HG03354 (cell line): Measurements from ENCODE around the gene IL18R1.

Experiments used
- ATAC-seq: cut with Tn5 transposase; IDR thresholded peaks from one replicate; pipeline ENCODE4 v1.9.1; 2021; ENCODE audit warnings: mild to moderate bottlenecking; ENCODE audit not compliant: unreplicated experiment, poor library complexity, severe bottlenecking

The IL18R1 gene

DNA sequence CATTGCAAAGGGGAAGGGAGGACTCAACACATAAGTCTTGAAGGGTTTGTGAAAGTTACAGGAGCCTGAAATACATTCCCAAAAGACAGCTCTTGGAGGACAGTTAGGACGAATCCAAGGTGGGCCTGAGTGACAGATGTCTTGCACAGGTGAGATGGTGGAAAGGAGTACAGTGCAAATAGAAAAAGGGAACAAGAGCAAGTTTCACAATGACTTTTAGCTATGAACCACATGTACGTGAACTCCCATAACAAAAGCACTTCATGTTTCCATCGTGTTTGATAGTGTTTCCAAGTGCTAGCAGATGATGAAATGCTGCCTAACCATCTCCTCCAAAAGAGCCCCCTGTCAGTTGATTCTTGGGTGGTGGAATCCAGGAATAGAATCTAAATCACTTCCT lies 69.2 kb downstream of the IL18R1 start:
- ATAC-seq, result peak; percentile 94

DNA sequence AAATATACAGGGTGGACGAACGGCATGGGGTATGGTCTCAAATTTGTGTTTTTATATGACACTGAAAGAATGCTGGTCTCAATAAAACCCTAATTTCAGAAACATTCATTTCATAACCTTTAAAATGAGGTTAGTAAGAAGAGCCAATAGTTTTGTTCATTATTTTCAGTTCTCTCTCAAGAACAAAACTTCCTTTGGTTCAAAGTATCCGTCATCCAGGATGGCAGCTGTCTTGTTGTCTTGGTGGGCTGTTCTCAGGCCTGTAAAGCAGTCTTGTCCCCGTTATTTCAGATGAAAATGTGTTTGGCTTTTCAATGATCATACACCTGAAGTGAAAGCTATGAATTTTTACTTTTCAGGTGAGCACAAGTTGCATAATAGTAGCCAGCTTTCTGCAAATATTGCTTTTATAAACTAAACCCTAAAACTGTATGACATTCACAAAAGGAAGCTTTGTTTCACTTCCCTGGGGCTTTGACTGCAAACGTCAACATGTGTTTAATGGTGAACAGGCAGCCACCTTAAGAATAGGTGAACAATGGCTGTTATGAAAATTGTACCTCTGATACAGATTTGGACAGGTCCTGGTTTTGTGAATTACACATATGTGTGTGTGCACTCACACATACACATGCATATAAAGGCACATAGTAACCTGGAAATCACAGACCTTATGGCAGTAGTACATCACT lies 70.0 kb downstream of the IL18R1 start:
- ATAC-seq, result no peak

- ATAC-seq, result no peak
These were observed 71.7 kb downstream of the IL18R1 start for GRCh38 chr2:102427249-102427648.

- ATAC-seq, result no peak
These were observed 73.0 kb downstream of the IL18R1 start for GRCh38 chr2:102428573-102428972.

- ATAC-seq, result no peak
These were observed 76.8 kb downstream of the IL18R1 start for GRCh38 chr2:102432386-102432785.

GRCh38 chr2:102433973-102434654 lies 78.5 kb downstream of the IL18R1 start:
- ATAC-seq, result no peak

- peak; percentile 75 for ATAC-seq
These were observed 79.2 kb downstream of the IL18R1 start for GRCh38 chr2:102434655-102435381.

GRCh38 chr2:102435741-102436140 lies 80.1 kb downstream of the IL18R1 start:
- no peak for ATAC-seq

GRCh38 chr2:102436323-102436722 lies 80.7 kb downstream of the IL18R1 start:
- ATAC-seq, result no peak

- ATAC-seq, result no peak
These were observed 81.5 kb downstream of the IL18R1 start for GRCh38 chr2:102437122-102437521.

DNA sequence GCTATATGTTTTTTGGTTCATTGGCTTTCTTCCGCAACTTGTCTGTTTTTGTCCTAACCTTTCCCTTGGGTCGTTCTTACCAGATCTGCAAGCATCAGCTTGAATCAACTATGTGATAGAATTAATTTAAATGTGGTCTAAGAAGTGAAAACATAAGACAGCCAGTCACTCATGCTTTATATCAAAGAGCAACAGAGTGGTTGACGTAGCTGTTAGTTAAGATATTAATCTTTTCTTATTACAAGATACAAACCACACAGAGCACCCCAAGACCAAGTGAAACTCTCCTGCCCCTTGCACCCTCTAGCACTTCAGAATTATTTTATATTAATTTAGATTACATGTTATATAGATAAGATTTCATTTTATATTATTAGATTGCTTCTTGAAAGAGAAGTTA lies 82.5 kb downstream of the IL18R1 start:
- no peak for ATAC-seq

DNA sequence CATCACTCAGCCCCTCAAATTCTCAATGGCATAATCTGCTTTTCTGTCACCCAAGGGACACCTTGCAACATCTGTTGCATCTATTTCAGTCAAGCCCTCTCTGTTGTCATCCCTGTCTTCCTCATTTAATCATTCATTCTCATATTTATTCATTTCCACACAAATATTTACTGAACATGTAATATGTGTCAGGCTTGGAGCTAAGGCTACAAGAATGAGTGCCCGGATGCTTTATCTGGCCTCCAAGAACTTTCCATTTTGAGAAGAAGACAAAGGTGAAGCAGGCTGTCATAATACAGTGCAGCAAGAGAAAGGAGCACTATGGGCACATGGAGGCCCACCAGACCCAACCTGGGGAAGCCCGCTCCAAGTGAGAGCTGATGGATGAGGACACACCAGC lies 83.0 kb downstream of the IL18R1 start:
- ATAC-seq, result no peak

- no peak for ATAC-seq
These were observed 83.6 kb downstream of the IL18R1 start for GRCh38 chr2:102439065-102439695.

- ATAC-seq, result no peak
These were observed 87.6 kb downstream of the IL18R1 start for GRCh38 chr2:102442967-102443828.

GRCh38 chr2:102444233-102444632 lies 88.6 kb downstream of the IL18R1 start:
- no peak for ATAC-seq

DNA sequence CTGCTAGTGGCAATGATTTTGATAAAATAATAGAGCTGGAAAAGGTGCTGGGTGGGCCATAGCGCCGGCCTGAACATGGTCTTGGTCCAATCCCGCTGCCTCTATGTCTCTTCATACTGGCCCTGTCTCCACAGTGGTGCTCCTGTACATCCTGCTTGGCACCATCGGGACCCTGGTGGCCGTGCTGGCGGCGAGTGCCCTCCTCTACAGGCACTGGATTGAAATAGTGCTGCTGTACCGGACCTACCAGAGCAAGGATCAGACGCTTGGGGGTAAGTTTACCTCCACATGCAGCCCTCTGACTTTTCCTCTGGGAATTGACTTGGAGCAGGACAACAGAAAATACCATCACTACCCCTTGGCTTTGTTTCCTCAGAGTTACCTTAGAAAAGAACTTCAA lies 91.3 kb downstream of the IL18R1 start:
- no peak for ATAC-seq
